NCI-H1436 treated with DMSO at 0.1 percent for 48 hours (cell line): ENCODE measurements around the gene CHRM2.

Experiments used
- DNase-seq: peaks from one replicate; lab custom pipeline; 2025; lab: John Stamatoyannopoulos, UW

The CHRM2 gene

DNA sequence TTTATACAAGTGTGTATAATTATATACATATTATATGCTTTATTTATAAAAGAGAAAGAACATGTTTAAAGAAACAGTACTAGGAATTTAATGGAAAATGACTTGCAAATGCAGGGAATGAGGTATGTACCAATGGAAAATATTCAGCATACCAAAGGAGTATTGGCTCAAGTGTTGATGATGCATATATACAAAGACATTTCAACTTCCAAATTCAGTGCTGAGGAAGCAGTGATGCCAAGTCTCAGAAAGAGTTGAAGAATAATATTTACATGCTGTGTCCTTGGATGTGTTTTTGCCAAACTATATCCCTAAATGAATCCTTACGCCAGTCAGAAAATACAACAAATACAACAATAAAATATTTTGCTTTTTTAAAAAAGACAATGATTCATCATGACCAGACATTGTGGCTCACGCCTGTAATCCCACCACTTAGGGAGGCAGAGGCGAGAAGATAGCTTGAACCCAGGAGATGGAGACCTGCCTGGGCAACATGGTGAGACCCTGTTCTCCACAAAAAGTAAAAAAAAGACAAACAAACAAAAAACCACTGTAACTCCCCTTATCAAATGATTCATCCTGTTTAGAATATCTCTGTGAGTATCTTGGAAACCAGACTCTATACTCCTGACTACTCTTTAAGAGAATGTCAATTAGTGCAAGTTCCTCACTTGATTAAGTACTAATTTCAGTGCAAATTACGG is 157.2 kb downstream of the CHRM2 start:
- DNase-seq = no peak

GRCh38 chr7:137026176-137026500 is 157.7 kb downstream of the CHRM2 start:
- DNase-seq = no peak

- DNase-seq = no peak
These were observed 164.0 kb downstream of the CHRM2 start for GRCh38 chr7:137032436-137032835.

GRCh38 chr7:137036768-137037167 is 168.3 kb downstream of the CHRM2 start:
- DNase-seq = no peak

DNA sequence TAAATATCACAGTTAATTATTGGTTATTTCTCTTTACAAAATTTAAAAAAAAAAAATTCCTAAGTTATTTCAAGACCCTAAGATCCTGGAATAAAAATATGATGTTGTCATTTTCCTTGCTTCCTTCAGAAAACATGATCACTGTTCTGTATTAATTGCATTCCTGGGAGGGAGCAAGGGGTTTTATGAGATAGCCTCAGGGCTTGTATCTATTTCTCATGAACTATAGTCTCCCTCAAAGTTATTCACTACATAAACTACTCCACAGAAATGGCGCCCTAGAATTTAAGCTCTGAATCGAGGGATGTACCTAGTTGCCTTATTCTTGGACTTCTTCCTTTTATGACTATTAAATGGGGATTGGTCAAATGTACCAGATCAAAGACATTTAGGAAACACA is 170.3 kb downstream of the CHRM2 start:
- DNase-seq = no peak

DNA sequence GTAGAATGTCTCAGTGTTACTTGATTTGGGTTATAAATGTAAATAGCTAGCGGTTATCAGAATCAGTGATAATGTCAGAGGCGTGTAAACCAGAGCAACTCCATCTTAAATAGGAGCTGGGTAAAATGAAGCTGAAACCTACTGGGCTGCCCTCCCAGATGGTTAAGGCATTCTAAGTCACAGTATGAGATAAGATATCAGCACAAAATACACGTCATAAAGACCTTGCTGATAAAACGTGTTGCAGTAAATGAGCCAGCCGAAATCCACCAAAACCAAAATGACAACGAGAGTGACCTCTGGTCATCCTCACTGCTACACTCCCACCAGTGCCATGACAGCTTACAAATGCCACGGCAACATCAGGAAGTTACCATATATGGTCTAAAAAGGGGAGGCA is 172.3 kb downstream of the CHRM2 start:
- DNase-seq = no peak

DNA sequence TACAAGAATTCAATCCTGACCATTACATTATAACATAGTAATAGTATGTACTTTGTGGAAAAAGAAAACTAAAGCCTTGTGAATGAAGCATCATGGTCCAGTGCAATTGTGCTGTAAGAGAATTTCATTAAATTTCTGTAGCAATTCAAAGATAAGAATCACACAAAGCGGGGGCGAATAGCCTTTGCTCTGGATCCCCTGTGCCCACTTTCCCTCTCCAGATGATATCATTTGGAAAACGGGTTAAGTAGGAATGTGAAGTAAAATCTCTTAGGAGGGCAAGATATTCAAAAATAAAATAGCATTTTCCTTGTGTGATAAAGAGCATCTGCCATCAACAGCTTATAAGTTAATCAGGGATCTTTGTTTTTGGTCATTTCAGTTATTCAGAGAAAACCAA is 177.1 kb downstream of the CHRM2 start:
- no peak for DNase-seq

DNA sequence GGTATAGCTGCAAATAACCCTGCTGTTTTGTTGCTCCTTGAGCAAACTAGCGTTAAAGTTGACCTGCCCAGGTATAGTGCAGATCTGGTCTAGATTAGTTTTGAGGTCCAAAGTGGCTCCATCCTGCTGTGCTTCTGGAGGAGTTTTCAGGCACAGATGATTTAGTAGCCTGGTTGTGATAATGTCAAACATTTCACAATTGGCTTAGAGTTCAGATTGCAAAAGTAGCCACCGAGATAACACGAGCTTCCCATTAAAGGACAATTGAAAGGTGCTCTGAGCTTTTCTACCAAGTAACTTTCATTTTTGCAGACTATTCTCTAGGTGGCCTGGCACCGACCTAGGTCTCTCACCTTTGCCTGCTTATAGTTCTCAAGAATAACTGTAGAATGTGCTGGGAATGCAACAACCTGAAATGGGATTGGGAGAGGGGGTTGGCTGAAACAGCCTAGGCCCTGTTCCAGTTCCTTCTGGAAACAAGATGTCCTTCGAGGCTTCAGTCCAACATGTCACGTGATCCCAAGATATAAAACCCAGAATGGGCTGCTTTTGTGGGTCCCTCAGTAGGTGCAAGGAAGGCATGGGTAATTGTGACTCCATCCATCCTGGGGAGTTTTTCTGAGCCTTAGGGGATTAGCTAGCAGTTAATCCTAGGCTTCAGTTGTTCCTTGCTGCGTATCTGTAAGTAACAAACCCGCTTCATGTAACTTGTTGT is 201.0 kb downstream of the CHRM2 start:
- DNase-seq = no peak
